H1 (cell line): ENCODE data around the gene ALPI. TPM values are rescaled to one million over a fixed set of nuclear protein-coding genes. Genes with fewer than 3 reads are reported as not detected.

Experiments used
- CTCF ChIA-PET: fragments of 300-600 bp; sonication (Branson Sonifier 250); formaldehyde crosslinking; loops from one replicate; lab custom pipeline; 2021; ENCODE audit not compliant: partially characterized antibody; lab: Charles Lee
- POLR2A ChIA-PET: fragments of 300-600 bp; sonication (Branson Sonifier 250); formaldehyde crosslinking; loops from one replicate; lab custom pipeline; 2021; ENCODE audit warnings: inconsistent platforms; ENCODE audit not compliant: partially characterized antibody; lab: Charles Lee
- DNase-seq, 2 experiments: peaks; one replicate each; pipeline versions ENCODE4 v3.0.0 to v3.0.0-alpha.2; 2010 to 2022; ENCODE audit warnings: low spot score in 2 of 2, low read depth in 1 of 2, mixed read lengths in 1 of 2
- FAIRE-seq: peaks from 2 replicates; lab custom pipeline; 2011; peaks lifted over from hg19 to GRCh38; lab: Jason Lieb, UNC
- H2AFZ ChIP-seq: 2 replicates; pipeline ENCODE4 v1.8.1; 2012; ENCODE audit warnings: low read length, inconsistent platforms
- H2AK5ac ChIP-seq: 2 replicates; pipeline ENCODE4 v1.6.1; 2013; ENCODE audit warnings: low read depth, low read length
- H2BK120ac ChIP-seq: replicated peaks from 2 replicates; pipeline ENCODE3; 2013; ENCODE audit warnings: low read depth, low read length, inconsistent platforms
- H2BK12ac ChIP-seq: 2 replicates; pipeline ENCODE4 v1.6.1; 2013; ENCODE audit warnings: low read depth, low read length
- H2BK15ac ChIP-seq: 2 replicates; pipeline ENCODE4 v1.6.1; 2013; ENCODE audit warnings: low read length
- H2BK20ac ChIP-seq: 2 replicates; pipeline ENCODE4 v1.6.1; 2013; ENCODE audit warnings: low read length
- H2BK5ac ChIP-seq: 2 replicates; pipeline ENCODE4 v1.6.1; 2013; ENCODE audit warnings: low read depth, low read length
- H3K14ac ChIP-seq: 2 replicates; pipeline ENCODE4 v1.6.1; 2013; ENCODE audit warnings: inconsistent platforms; ENCODE audit not compliant: insufficient read length
- H3K18ac ChIP-seq: 2 replicates; pipeline ENCODE4 v1.6.1; 2013; ENCODE audit warnings: low read length; ENCODE audit errors: extremely low read depth
- H3K23ac ChIP-seq: 2 replicates; pipeline ENCODE4 v1.6.1; 2013; ENCODE audit warnings: inconsistent platforms; ENCODE audit not compliant: insufficient read length
- H3K23me2 ChIP-seq: 2 replicates; pipeline ENCODE4 v1.6.1; 2013; ENCODE audit warnings: low read depth, low read length
- H3K27ac ChIP-seq: 2 replicates; pipeline ENCODE4 v1.6.1; 2011; ENCODE audit warnings: low read depth, low read length, inconsistent platforms
- H3K27me3 ChIP-seq, 4 experiments: replicated peaks in 1 of 4; 1 replicate in 1 of 4; 2 replicates in 3 of 4; pipeline versions ENCODE4 v1.6.1 to v1.8.1; 2011 to 2013; ENCODE audit warnings: low read length in 3 of 4, mild to moderate bottlenecking in 3 of 4, inconsistent platforms in 2 of 4, mixed read lengths in 2 of 4, moderate library complexity in 1 of 4; ENCODE audit not compliant: control insufficient read depth in 3 of 4, insufficient read depth in 3 of 4; ENCODE audit errors: extremely low read depth in 1 of 4
- H3K36me3 ChIP-seq, 4 experiments: 2 replicates each; pipeline versions ENCODE4 v1.6.1 to v1.8.1; 2011 to 2013; ENCODE audit warnings: mild to moderate bottlenecking in 4 of 4, low read length in 3 of 4, moderate library complexity in 2 of 4, control low read depth in 1 of 4, inconsistent platforms in 1 of 4; ENCODE audit not compliant: insufficient read depth in 4 of 4, control insufficient read depth in 2 of 4
- H3K4ac ChIP-seq: replicated peaks from 2 replicates; pipeline ENCODE3; 2013; ENCODE audit warnings: low read length, low read depth, mixed read lengths, inconsistent platforms; ENCODE audit not compliant: insufficient read length
- H3K4me1 ChIP-seq, 4 experiments: replicated peaks in 1 of 4; 1 replicate in 1 of 4; 2 replicates in 3 of 4; pipeline versions ENCODE4 v1.6.1 to v1.8.1; 2011 to 2013; ENCODE audit warnings: low read length in 3 of 4, inconsistent platforms in 2 of 4, mixed read lengths in 1 of 4; ENCODE audit not compliant: insufficient read depth in 4 of 4, control insufficient read depth in 3 of 4
- H3K4me2 ChIP-seq, 2 experiments: 2 replicates each; pipeline versions ENCODE4 v1.6.1 to v1.8.1; 2011 to 2013; ENCODE audit warnings: low read depth in 2 of 2, low read length in 2 of 2, control low read depth in 1 of 2, inconsistent platforms in 1 of 2, mild to moderate bottlenecking in 1 of 2; ENCODE audit not compliant: insufficient read depth in 1 of 2
- H3K4me3 ChIP-seq, 4 experiments: fragments of 200-600, 300-600 bp in 1 of 4; sonication (generic), shearing (Covaris generic), sonication (Bioruptor Twin) in 1 of 4; 2 replicates each; pipeline versions ENCODE4 v1.5.1 to v1.8.1; 2011 to 2016; ENCODE audit warnings: low read length in 4 of 4, low read depth in 3 of 4, control low read depth in 2 of 4, inconsistent platforms in 2 of 4, mild to moderate bottlenecking in 2 of 4, mixed read lengths in 1 of 4, moderate library complexity in 1 of 4; ENCODE audit not compliant: insufficient read depth in 2 of 4; ENCODE audit errors: extremely low read depth in 1 of 4
- H3K56ac ChIP-seq: replicated peaks from 2 replicates; pipeline ENCODE3; 2013; ENCODE audit warnings: low read depth, mild to moderate bottlenecking, mixed read lengths, low read length, inconsistent platforms; ENCODE audit not compliant: insufficient read length
- H3K79me1 ChIP-seq: 2 replicates; pipeline ENCODE4 v1.6.1; 2013; ENCODE audit warnings: low read depth, low read length, control low read depth
- H3K79me2 ChIP-seq, 2 experiments: 2 replicates each; pipeline versions ENCODE4 v1.6.1 to v1.8.1; 2012 to 2013; ENCODE audit warnings: low read length in 2 of 2, mild to moderate bottlenecking in 2 of 2, inconsistent platforms in 1 of 2; ENCODE audit not compliant: insufficient read depth in 2 of 2, control insufficient read depth in 1 of 2
- H3K9ac ChIP-seq, 4 experiments: replicated peaks in 1 of 4; 1 replicate in 1 of 4; 2 replicates in 3 of 4; pipeline versions ENCODE4 v1.6.1 to v1.8.1; 2011 to 2013; ENCODE audit warnings: low read depth in 3 of 4, low read length in 3 of 4, control low read depth in 2 of 4, mild to moderate bottlenecking in 2 of 4, moderate library complexity in 2 of 4, inconsistent platforms in 1 of 4; ENCODE audit errors: extremely low read depth in 1 of 4
- H3K9me3 ChIP-seq, 2 experiments: 2 replicates each; pipeline versions ENCODE4 v1.6.1 to v1.8.1; 2012 to 2013; ENCODE audit warnings: mild to moderate bottlenecking in 2 of 2, moderate library complexity in 2 of 2, control low read depth in 1 of 2, inconsistent platforms in 1 of 2, low read depth in 1 of 2, low read length in 1 of 2, mixed read lengths in 1 of 2; ENCODE audit not compliant: insufficient read depth in 2 of 2
- H4K20me1 ChIP-seq, 2 experiments: replicated peaks in 1 of 2; 2 replicates each; pipeline versions ENCODE3 to v1.8.1; 2011 to 2013; ENCODE audit warnings: inconsistent platforms in 2 of 2, low read length in 2 of 2, mild to moderate bottlenecking in 1 of 2; ENCODE audit not compliant: insufficient read depth in 2 of 2, control insufficient read depth in 1 of 2
- H4K5ac ChIP-seq: 2 replicates; pipeline ENCODE4 v1.6.1; 2013; ENCODE audit warnings: low read length, low read depth, mixed read lengths, inconsistent platforms; ENCODE audit not compliant: insufficient read length
- H4K8ac ChIP-seq: 2 replicates; pipeline ENCODE4 v1.8.0; 2013; ENCODE audit warnings: mild to moderate bottlenecking, moderate library complexity, low read length, inconsistent platforms; ENCODE audit not compliant: insufficient read depth; ENCODE audit errors: extremely low read depth
- H4K91ac ChIP-seq: replicated peaks from 2 replicates; pipeline ENCODE3; 2013; ENCODE audit warnings: low read length, mixed read lengths, inconsistent platforms; ENCODE audit not compliant: insufficient read length
- ASH2L ChIP-seq: fragments of 200-600, 300-600 bp; sonication (generic); IDR thresholded peaks from one replicate; pipeline ENCODE4 v1.7.1; 2017; ENCODE audit warnings: low read length
- CREB1 ChIP-seq: IDR thresholded peaks from 2 replicates; pipeline ENCODE4 v1.6.1; 2012; ENCODE audit warnings: inconsistent platforms
- EGR1 ChIP-seq: IDR thresholded peaks from 2 replicates; pipeline ENCODE4 v1.6.1; 2011; ENCODE audit warnings: low read depth, low read length, borderline replicate concordance
- JUN ChIP-seq: IDR thresholded peaks from 2 replicates; pipeline ENCODE4 v1.6.1; 2011; ENCODE audit warnings: low read depth, mild to moderate bottlenecking, improper control_type of control experiment, low read length
- MAFK ChIP-seq: IDR thresholded peaks from 2 replicates; pipeline ENCODE4 v1.6.1; 2012; ENCODE audit warnings: low read depth, mild to moderate bottlenecking, improper control_type of control experiment, low read length
- SRF ChIP-seq: IDR thresholded peaks from 2 replicates; pipeline ENCODE4 v1.6.1; 2011; ENCODE audit warnings: mild to moderate bottlenecking, low read depth, low read length, moderate library complexity
- TAF7 ChIP-seq: optimal IDR thresholded peaks from 2 replicates; pipeline ENCODE3; 2011; ENCODE audit warnings: low read depth, mild to moderate bottlenecking, inconsistent platforms, low read length, moderate library complexity, borderline replicate concordance
- WGBS, 2 experiments: shearing (Covaris generic) in 1 of 2; methylation state at CpG; one replicate each; pipeline versions ENCODE4 v1.1.6 to v1.1.7; 2013 to 2015; ENCODE audit warnings: low lambda C conversion rate in 2 of 2, mixed read lengths in 2 of 2, inconsistent platforms in 1 of 2, low coverage in 1 of 2, missing lambda C conversion rate in 1 of 2; ENCODE audit not compliant: insufficient replicate concordance in 2 of 2, insufficient coverage in 1 of 2, insufficient read length in 1 of 2; ENCODE audit errors: extremely low coverage in 1 of 2, missing lambda C conversion rate in 1 of 2; 5-methylcytosine and 5-hydroxymethylcytosine counted together
- polyA plus RNA-seq, 7 experiments: library from polyadenylated mRNA; depleted of rRNA in 3 of 7; stranded (reverse) in 5 of 7; unstranded in 2 of 7; fragments of >200 nt in 5 of 7; fragments of 200-250 nt in 2 of 7; gene quantifications; 1 replicate in 5 of 7; 2 replicates in 1 of 7; 4 replicates in 1 of 7; pipeline versions ENCODE4 v1.2.1 to v1.2.3, GENCODE V29; 2011 to 2013; ENCODE audit warnings: missing spikeins in 2 of 7, mixed read lengths in 2 of 7
- total RNA-seq: library from RNA; stranded (reverse); fragmentation: NEBNext Ultra II Directional; extraction: Animal tissue kit (Norgen Biotek cat#: 25700); gene quantifications from 2 replicates; pipeline ENCODE4 v1.2.1, GENCODE V29; 2021
- TF ChIP-seq, protein P1 (sequence below): IDR thresholded peaks from 2 replicates; pipeline ENCODE4 v1.6.1; 2012; ENCODE audit warnings: low read length, inconsistent platforms
- TF ChIP-seq, protein P2 (sequence below): IDR thresholded peaks from 2 replicates; pipeline ENCODE4 v1.6.1; 2011; ENCODE audit warnings: low read length, improper control_type of control experiment

The ALPI gene
- total and polyA plus RNA-seq, 2 of the 8 experiments (the other 6 are each of a cell fraction or from before 2014, with no cell fraction given), result not detected

- Histone ChIP-seq H3K27ac (no peak overlapping the region), H4K8ac (0 out of 2 replicates have a peak overlapping the region, but pooled peaks have one; percentile 11), H3K79me1 (peaks cover 4% of the 10 kb centered on the region), H2AFZ (no peak overlapping the region), H3K9ac (no peak overlapping the region), H3K23me2 (peaks cover 21% of the 10 kb centered on the region; the same call in 1 of the 2 replicates), H4K91ac (no peak overlapping the region), H2BK20ac (no peak overlapping the region), H4K5ac (no peak overlapping the region), H3K4me1 (peaks cover 0 to 18% (median 7%) of the 10 kb centered on the region in 4 experiments; a peak in 6 of 7 replicates), H3K14ac (no peak overlapping the region), H3K4me2 (no peak overlapping the region), H3K9me3 (no peaks in the 10 kb centered on the region), H3K23ac (no peak overlapping the region), H4K20me1 (peaks cover 5 to 13% of the 10 kb centered on the region in 2 experiments), H3K79me2 (peaks cover 0 to 38% of the 10 kb centered on the region in 2 experiments; a peak in 2 of 4 replicates), H2BK12ac (no peak overlapping the region), H3K18ac (no peak overlapping the region), H2BK15ac (no peak overlapping the region), H3K36me3 (peaks cover 8 to 68% (median 35%) of the 10 kb centered on the region in 4 experiments)
- ChIA-PET CTCF (interaction anchor here (0.9 to 9.8 kb wide), 10 partner anchors 12 to 491 kb away, joined by 3 to 80 read pairs (median 4); no protein-coding TSS in a partner anchor), POLR2A (interaction anchor here (0.6 to 8.5 kb wide), 6 partner anchors 9 to 45 kb away, joined by 4 to 70 read pairs (median 23); partner anchors contain the start of gene ALPG)
- 95% methylated on average over 12 of the region's 12 CpGs; no CpG with 5 or more reads in 1 of the 2 experiments for WGBS, 2 experiments
- no peak for FAIRE-seq
- no peak for DNase-seq
- TF ChIP-seq, protein P1, sequence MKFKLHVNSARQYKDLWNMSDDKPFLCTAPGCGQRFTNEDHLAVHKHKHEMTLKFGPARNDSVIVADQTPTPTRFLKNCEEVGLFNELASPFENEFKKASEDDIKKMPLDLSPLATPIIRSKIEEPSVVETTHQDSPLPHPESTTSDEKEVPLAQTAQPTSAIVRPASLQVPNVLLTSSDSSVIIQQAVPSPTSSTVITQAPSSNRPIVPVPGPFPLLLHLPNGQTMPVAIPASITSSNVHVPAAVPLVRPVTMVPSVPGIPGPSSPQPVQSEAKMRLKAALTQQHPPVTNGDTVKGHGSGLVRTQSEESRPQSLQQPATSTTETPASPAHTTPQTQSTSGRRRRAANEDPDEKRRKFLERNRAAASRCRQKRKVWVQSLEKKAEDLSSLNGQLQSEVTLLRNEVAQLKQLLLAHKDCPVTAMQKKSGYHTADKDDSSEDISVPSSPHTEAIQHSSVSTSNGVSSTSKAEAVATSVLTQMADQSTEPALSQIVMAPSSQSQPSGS, result no peak
- TF ChIP-seq CREB1 (no peak), JUN (no peak), SRF (no peak), ASH2L (no peak), MAFK (no peak), TAF7 (no peak), EGR1 (no peak)
- TF ChIP-seq, protein P2, sequence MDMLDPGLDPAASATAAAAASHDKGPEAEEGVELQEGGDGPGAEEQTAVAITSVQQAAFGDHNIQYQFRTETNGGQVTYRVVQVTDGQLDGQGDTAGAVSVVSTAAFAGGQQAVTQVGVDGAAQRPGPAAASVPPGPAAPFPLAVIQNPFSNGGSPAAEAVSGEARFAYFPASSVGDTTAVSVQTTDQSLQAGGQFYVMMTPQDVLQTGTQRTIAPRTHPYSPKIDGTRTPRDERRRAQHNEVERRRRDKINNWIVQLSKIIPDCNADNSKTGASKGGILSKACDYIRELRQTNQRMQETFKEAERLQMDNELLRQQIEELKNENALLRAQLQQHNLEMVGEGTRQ, result no peak
- TF ChIP-seq, all 59 proteins: peak for 0
- Histone ChIP-seq H2AK5ac (no peak overlapping the region), H3K56ac (no peak overlapping the region), H3K4ac (no peak overlapping the region), H2BK5ac (no peak overlapping the region), H2BK120ac (no peak overlapping the region), H3K4me3 (no peak overlapping the region), H3K27me3 (peaks cover 12 to 30% (median 29%) of the 10 kb centered on the region in 4 experiments)
Observed at GRCh38 chr2:232415736-232416520, 40.0 kb upstream of the ALPI start.
